Activated CD4-positive, CD25-positive, alpha-beta regulatory T cell treated with anti-CD3 and anti-CD28 coated beads, Interleukin-2, amount 50 U/mL, for 72 hours (primary cell): Measurements from ENCODE around the gene CTCFL.

Source experiments
- DNase-seq: peaks from one replicate; pipeline ENCODE4 v3.0.0; 2021

The CTCFL gene

GRCh38 chr20:57459897-57460296 lies 65.0 kb downstream of the CTCFL start:
- DNase-seq = no peak

- DNase-seq = no peak
These were observed 65.7 kb downstream of the CTCFL start for GRCh38 chr20:57459278-57459677.

GRCh38 chr20:57458400-57459160 lies 66.4 kb downstream of the CTCFL start:
- no peak for DNase-seq

- no peak for DNase-seq
These were observed 67.5 kb downstream of the CTCFL start for GRCh38 chr20:57457243-57458095.

- no peak for DNase-seq
These were observed 68.8 kb downstream of the CTCFL start for GRCh38 chr20:57456116-57456515.

GRCh38 chr20:57455386-57455785 lies 69.6 kb downstream of the CTCFL start:
- DNase-seq = no peak

GRCh38 chr20:57451795-57452661 lies 72.9 kb downstream of the CTCFL start:
- DNase-seq = no peak

- no peak for DNase-seq
These were observed 73.5 kb downstream of the CTCFL start for GRCh38 chr20:57451431-57451794.

- no peak for DNase-seq
These were observed 74.0 kb downstream of the CTCFL start for GRCh38 chr20:57450931-57451330.

GRCh38 chr20:57450419-57450818 lies 74.5 kb downstream of the CTCFL start:
- DNase-seq = no peak

- no peak for DNase-seq
These were observed 75.3 kb downstream of the CTCFL start for GRCh38 chr20:57449398-57450354.

GRCh38 chr20:57448764-57449354 lies 76.1 kb downstream of the CTCFL start:
- DNase-seq = no peak
